ELR (cell line): ENCODE results near the gene LMX1B.

Experiments used
- DNase-seq: peaks from one replicate; pipeline ENCODE4 v3.0.0-alpha.2; 2015; ENCODE audit warnings: low read depth

The LMX1B gene

GRCh38 chr9:126658201-126658825 is 44.6 kb downstream of the LMX1B start:
- no peak for DNase-seq

DNA sequence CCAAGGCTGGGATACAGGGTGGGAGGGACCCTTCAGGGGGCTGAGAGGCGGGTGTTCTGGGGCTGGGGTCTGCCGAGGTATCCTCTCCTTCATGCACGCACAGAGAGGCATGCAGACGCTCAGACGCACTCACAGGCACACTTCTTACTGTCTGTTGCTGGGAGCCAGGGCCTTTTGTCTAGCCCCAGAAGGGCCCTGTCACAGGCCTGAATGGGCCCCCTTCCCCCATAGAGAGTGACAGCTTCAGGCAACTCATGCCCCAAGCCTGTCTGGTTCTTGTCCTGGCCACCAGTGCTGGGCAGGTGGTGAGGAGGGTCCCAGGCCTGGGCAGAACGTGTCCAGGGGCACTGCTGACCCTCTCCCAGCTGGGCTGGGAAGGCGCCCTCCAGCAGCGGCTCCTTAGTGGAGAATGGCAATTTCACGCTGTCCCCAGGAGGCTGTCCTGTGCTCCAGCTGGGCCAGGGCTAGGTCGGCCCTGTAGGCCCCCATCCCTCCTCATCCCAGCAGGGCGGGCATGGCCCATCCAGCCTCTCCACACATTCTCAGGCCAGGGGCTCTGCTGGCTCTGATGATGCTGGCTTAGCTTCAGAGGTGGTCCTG is 45.3 kb downstream of the LMX1B start:
- no peak for DNase-seq

DNA sequence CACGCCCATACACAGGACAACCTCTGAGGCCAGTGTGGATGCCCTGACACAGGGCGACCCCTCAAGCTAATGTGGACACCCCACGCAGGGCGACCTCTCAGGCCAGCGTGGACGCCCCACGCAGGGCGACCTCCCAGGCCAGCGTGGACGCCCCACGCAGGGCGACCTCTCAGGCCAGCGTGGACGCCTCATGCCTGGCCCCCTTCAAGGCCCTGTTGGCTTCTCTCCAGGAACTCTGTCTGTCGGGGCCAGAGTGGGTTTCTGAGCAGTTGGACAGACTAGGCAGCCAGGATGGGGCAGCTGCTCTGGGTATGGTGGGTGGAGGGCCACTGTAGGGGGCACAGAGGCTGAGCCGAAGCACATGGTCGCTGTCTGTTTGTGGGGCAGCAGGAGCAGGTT is 47.4 kb downstream of the LMX1B start:
- DNase-seq, result no peak

DNA sequence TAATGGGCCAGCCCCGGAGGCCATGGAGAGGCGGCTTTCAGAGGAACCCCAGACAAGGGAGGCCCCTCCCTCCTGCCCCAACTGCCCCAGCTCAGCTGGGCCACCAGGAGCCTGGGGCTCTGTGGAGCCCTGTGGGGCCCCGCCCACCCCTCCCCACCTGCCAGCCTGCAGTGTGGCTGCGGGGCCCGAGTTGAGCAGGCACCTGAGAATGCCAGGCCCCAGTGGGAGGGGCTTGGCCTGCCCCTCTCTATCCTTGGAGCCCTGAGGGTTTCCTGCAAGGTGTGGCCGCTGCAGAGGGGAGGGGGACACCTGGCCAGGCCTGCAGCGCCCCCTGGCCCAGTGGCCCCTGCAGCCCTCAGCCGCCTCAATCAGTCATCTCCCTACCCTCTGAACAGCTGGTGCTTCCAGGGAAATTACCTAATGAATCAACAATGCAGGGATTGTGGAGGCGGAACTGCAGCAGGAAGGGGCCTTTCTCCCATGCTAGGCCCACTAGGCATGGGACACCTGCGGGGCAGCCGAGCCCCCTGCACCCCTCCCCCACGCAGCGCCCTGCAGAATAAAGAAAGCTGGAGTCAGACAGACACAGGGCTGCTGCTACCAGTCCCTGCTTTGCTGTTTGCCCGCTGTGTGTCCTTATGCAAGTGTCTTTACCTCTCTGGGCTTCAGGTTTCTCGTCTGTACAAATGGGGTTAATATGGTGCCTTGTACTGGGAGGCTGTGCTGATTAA is 48.0 kb downstream of the LMX1B start:
- DNase-seq, result peak; percentile 38

GRCh38 chr9:126663661-126664072 is 49.9 kb downstream of the LMX1B start:
- DNase-seq, result no peak

DNA sequence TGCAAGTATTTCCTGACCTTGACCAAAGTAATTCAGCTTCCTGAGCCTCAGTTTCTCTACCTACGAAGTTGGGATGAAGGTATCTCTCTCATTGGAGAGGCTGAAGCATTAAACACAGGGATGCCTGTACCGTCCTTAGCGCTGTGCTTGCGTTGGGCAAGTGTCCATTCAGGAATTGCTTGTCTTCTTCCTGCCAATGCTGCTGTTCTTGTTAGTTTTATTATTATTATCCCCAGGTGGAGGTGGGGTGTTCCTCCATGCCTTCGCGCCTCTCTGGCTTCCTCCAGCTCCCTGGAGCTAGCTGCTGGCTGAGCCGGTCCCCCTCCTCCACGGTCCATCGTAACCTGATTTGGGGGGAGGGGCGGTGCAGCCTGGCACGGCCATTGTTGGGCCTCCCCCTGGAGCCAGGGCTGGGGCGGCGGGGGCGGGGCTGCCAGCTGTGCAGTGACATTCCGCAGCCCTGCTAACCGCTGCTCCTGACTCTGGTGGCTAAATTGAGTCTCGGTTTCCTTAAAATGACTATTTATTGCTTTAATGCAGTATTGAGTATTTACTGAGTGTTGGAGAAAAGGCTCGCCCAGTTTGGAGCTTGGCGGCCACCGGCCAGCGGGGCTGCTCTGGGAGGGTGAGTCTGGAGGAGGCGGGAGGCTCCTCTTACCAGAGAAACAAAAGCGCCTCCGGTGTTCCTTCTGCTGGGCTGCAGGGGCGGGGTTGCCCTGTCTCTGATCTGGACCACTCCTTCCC is 51.3 kb downstream of the LMX1B start:
- DNase-seq, result no peak

GRCh38 chr9:126665644-126666035 is 51.9 kb downstream of the LMX1B start:
- no peak for DNase-seq

DNA sequence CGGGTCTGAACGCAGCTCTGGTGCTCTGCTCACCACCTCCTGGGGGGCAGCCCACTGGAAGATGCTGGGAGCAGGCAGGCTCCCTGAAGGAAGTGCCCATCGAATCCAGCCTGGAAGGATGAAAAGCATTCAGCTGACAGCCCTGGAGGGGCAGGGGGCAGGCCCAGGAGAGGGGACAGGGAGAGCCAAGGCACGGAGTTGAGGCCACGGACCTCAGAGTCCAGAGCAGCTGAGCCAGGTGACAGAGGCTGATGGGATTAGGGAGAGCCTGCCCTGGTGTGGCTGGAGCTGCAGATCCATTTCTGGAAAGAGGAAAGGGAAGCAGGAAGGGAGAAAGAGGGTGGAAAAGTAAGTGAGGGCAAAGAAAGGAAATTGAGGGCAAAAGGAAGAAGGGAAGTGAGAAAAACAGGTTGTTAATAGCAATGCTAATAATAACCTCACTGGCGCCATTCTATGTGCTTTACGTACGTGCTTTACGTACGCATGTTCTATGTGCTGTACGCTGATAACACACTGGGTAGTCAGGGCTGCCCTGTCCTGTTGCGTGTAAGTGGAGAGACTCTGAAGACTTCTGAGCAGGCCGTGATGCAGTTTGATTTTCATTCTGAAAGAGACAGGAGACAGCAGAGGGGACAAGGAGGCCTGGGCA is 52.6 kb downstream of the LMX1B start:
- no peak for DNase-seq

DNA sequence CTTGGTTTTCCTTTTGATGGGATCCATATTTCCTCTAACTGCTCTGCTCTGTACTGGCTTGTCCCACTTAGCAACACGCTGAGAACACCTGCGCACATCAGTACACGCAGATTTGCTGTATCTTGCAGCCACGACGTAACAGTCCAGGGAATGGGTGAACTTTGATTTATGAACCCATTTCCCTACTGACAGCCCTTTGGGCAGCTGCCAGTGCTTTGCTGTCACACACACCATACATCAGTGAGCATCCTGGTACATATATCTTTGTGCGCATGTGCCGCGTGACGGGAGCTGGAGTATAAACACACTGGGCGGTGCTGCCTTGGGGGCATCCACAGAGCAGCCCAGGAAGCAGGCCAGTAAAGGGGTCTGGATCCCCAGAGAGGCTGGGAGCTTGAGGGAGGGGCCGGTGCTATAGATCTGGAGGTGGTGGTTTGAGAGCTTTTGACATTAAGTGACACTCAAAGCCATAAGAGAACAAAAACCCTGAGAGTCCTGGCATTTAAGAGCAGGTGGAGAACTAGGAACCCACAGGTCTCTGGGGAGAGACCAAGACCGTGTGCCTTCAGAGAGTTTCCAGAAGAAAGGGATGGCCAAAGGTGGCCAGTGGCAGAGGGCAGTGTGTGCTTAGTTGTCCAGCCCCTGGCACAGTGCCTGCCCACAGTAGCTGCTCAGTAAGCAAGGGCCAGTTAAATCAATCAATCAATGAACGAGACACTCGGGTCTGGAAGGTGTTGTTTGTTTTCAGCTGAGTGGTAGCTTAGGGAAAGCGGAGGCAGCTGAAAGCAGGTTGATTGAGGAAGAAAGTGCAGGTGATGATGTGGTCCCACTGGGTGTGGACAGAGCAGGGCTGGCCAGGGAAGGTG is 53.7 kb downstream of the LMX1B start:
- no peak for DNase-seq

DNA sequence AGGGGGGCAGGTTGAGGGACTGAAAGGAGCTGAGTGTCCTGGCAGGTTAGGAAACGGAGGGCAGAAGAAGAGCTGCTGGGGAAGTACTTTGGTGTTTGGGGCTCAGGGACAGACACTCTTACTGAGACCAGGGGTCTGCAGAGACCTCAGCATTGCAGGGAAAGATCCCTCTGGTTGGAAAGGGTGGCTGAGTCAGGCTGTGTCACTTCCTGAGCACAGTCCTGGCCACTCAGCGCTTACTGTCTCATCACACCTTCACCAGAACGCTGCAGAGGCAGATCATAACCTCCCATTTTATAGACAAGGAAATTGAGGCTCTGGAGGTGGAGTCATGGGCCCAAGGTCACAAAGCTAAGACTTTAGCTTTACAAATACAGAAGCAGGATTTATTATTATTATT is 54.3 kb downstream of the LMX1B start:
- peak; percentile 13 for DNase-seq

GRCh38 chr9:126669108-126669507 is 55.4 kb downstream of the LMX1B start:
- DNase-seq, result no peak

DNA sequence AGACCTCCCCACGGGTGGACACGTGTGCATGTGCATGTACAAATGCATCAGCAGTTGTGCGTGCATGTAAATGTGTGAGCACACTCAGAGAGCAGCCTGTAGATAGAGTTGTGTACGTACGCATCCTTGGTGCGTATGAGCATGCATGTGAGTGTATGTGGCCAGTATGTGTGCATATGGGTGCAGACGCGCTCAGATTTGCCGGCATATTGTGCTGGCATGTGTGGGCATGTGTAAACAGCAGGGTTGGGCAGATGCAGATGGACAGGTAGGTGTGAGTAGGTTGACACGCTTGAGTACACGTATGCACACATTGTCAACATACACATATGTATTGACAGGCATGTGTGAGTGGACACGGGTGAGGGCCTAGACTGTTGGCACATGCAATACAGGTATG is 56.5 kb downstream of the LMX1B start:
- DNase-seq, result no peak

- DNase-seq, result no peak
These were observed 57.7 kb downstream of the LMX1B start for GRCh38 chr9:126671381-126671831.

DNA sequence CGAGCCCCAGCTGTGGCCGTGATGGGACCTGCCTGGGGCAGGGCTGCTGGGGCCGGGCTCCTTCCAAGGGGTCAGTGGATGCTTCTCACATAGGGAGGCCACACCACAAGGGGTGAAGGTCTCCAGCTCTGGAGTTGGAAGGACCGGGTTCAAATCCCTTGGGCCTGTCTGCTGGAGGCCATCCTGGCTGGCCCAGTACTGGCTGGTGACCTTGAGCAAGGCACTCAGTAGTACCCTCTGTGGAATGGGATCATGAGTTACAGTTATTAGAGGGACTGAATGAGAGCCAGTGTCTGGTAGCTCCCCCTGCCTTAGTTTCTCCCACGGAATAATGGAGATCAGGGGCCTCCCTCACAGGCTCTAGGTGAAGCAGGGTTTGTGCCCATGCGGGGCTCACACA is 58.3 kb downstream of the LMX1B start:
- DNase-seq, result no peak

GRCh38 chr9:126672634-126673284 is 59.0 kb downstream of the LMX1B start:
- DNase-seq, result no peak

GRCh38 chr9:126673689-126674364 is 60.1 kb downstream of the LMX1B start:
- DNase-seq, result no peak

DNA sequence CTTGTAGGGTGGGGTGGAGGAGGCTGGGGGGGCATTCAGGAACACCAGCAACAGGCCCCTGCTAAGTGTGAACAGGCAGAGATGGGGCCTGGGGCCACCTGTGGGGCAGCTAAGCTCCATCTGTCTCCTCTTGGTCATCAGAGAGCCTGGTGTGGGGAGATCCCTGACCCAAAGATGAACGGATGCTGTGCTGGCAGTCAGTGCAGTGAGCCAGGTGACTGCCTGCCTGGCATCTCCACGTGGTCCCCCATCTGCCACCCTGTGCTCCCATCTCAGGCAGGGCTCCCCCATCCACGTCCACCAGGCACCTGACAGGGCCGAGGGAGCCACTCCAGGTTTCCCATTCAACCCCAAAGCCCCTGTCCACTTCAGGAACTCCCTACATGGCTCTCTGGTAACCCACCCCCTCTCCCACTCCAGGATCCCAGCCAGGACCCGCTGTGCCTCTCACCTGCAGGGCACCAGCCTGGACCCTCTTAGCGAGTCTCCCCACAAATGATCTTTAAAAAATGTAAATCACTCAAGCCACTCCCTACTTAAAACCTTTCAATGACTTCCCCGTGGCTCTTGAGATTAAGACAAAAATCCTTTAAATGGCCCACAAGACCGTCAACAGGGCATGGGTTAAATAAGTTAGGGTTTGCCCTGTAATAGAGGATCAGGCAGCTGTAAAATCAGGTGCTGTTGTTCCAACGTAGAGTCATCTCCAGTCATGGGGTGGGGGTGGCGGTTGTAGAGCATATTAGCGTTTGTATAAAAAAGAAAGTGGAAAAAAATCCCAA is 60.8 kb downstream of the LMX1B start:
- no peak for DNase-seq

- DNase-seq, result no peak
These were observed 61.4 kb downstream of the LMX1B start for GRCh38 chr9:126675147-126675467.

GRCh38 chr9:126676102-126676684 is 62.5 kb downstream of the LMX1B start:
- DNase-seq, result no peak
